ENCODE data around the gene DCAF11. TPM values are rescaled to one million over a fixed set of nuclear protein-coding genes. Genes with fewer than 3 reads are reported as not detected.

The DCAF11 gene
- total and polyA plus RNA-seq, 2 of the 8 experiments (the other 6 are each of a cell fraction or from before 2014, with no cell fraction given), result 60.4 to 63.6 TPM

GRCh38 chr14:24114532-24115421 lies at the start of gene DCAF11, which contains the start of gene NRL (continued):
- TF ChIP-seq CTCF (IDR thresholded peaks at IDR 0.05; ENCODE audit: control extremely low read depth in 1 of 3, insufficient read depth in 1 of 3, low read depth in 1 of 3, low read length in 3 of 3) (no peak), MAX (IDR thresholded peaks at IDR 0.05) (peak; percentile 94), POLR2A (IDR thresholded peaks at IDR 0.05; ENCODE audit: control extremely low read depth in 1 of 2, low read depth in 2 of 2, low read length in 2 of 2) (peak; percentile 45 to 75), SIN3A (conservative IDR thresholded peaks at IDR 0.05 in 1 of 2, IDR thresholded peaks at IDR 0.05 in 1 of 2; ENCODE audit: low read depth in 1 of 2, low read length in 2 of 2) (peak; percentile 72 to 84; a peak in 3 of 4 replicates), ATF2 (IDR thresholded peaks at IDR 0.05; ENCODE audit: low read length) (no peak), KDM4A (IDR thresholded peaks at IDR 0.05; ENCODE audit: low read depth, low read length, severe bottlenecking) (peak; percentile 90), EP300 (IDR thresholded peaks at IDR 0.05; ENCODE audit: borderline replicate concordance in 1 of 2, low read depth in 2 of 2, low read length in 2 of 2) (no peak)

All from H1 (cell line).